ENCODE data around the gene PHTF2.

Gene PHTF2

DNA sequence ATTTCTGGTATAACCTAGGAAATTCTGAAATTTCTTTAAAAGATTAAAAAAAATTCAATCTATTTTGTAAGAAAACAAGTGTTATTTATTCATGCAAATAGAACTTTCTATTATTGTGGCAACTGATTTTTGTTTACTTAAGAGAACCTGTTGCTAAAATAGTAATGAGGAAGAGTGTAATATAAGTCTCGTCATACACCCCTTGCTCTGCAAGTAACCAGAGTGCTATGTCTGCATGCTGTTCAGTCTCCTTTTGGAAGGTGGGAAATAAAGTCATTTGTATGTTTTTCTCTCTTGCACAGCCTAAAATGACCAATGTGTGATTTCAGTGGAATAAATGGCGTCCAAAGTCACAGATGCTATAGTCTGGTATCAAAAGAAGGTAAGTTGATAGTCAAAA lies 41.3 kb downstream of the PHTF2 start:
- Histone ChIP-seq H3K27me3 (ENCODE audit: insufficient read depth, low read length, poor library complexity) (no peaks in the 10 kb centered on the region), H2AFZ (ENCODE audit: low read depth, low read length) (no peak overlapping the region), H3K9ac (ENCODE audit: low read depth, low read length) (no peak overlapping the region), H3K36me3 (ENCODE audit: insufficient read depth, low read length) (peaks cover 3% of the 10 kb centered on the region; the same call in 1 of the 2 replicates), H4K20me1 (ENCODE audit: insufficient read depth, low read length) (peaks cover 7% of the 10 kb centered on the region), H3K27ac (ENCODE audit: low read length) (no peak overlapping the region), H3K9me3 (ENCODE audit: insufficient read depth, low read length, severe bottlenecking) (no peaks in the 10 kb centered on the region), H3K4me3 (ENCODE audit: low read depth in 1 of 2, low read length in 2 of 2) (no peak overlapping the region), H3K79me2 (ENCODE audit: insufficient read depth, low read length) (peaks cover 48% of the 10 kb centered on the region), H3K4me1 (ENCODE audit: insufficient read depth, low read length) (no peaks in the 10 kb centered on the region), H3K4me2 (ENCODE audit: insufficient read depth, low read length) (no peak overlapping the region)
- DNase-seq: no peak
- TF ChIP-seq, protein P1, sequence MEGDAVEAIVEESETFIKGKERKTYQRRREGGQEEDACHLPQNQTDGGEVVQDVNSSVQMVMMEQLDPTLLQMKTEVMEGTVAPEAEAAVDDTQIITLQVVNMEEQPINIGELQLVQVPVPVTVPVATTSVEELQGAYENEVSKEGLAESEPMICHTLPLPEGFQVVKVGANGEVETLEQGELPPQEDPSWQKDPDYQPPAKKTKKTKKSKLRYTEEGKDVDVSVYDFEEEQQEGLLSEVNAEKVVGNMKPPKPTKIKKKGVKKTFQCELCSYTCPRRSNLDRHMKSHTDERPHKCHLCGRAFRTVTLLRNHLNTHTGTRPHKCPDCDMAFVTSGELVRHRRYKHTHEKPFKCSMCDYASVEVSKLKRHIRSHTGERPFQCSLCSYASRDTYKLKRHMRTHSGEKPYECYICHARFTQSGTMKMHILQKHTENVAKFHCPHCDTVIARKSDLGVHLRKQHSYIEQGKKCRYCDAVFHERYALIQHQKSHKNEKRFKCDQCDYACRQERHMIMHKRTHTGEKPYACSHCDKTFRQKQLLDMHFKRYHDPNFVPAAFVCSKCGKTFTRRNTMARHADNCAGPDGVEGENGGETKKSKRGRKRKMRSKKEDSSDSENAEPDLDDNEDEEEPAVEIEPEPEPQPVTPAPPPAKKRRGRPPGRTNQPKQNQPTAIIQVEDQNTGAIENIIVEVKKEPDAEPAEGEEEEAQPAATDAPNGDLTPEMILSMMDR (IDR thresholded peaks at IDR 0.05; ENCODE audit: borderline replicate concordance, extremely low read depth, low read length, poor library complexity, severe bottlenecking): no peak
- TF ChIP-seq EZH2 (IDR thresholded peaks at IDR 0.05; ENCODE audit: borderline replicate concordance, low read depth, low read length, severe bottlenecking): no peak
- no peak for ATAC-seq (ENCODE audit: insufficient read depth, low read depth)

DNA sequence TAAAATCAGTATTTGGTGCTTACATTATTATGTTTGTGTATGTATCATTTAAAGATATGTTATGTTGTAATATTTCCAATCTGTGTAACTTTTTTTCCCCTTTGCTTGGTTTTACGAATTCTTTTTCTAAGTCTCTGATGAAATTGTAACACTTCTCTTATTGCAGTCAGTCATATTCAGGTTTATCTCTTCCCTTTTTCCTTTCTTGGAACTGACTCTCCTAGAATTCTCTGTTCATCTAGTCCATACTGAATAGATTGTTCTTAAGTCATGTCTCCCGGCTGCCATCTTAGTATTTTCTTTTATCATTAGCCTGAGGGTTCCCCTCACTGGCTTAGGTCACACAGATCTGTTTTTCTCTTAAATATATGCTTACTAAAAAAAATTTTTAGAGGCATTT lies 44.6 kb downstream of the PHTF2 start:
- DNase-seq: no peak
- no peaks in the 10 kb centered on the region for H3K9me3 ChIP-seq (ENCODE audit: insufficient read depth, low read length, severe bottlenecking)
- no peak overlapping the region for H3K4me2 ChIP-seq (ENCODE audit: insufficient read depth, low read length)

DNA sequence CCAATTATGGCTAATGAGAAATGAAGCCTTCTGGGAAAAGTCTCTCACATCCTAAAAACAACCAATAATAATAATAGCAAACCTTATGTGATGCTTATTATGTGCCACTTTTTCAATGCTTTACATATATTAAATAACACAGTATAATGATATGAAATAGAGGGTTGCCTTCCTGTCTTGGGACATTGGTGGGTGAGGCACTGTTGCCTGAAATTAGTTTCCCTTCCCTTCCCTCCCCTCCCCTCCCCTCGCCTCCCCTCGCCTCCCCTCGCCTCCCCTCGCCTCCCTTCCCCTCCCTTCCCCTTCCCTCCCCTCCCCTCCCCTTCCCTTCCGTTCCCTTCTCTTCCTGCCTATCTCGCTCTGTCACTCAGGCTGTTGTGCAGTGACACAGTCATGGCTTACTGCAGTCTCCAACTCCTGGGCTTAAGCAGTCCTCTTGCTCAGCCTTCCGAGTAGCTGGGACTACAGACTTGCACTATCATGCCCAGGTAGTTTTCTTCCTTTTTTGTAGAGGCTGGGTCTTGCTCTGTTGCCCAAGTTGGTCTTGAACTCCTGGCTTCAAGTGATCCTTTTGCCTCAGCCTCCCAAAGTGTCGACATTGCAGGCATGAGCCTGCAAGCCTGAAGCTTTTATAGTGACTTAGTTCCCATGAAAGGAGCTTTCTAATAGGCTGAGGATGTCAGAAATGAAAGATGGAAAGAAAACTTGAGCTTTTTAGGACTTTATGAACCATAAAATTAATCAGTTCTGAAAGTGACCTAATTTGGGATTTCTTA lies 47.9 kb downstream of the PHTF2 start:
- Histone ChIP-seq H3K79me2 (ENCODE audit: insufficient read depth, low read length) (peaks cover 34% of the 10 kb centered on the region), H3K9ac (ENCODE audit: low read depth, low read length) (no peak overlapping the region), H3K27ac (ENCODE audit: low read length) (no peak overlapping the region), H3K27me3 (ENCODE audit: insufficient read depth, low read length, poor library complexity) (no peaks in the 10 kb centered on the region), H3K4me1 (ENCODE audit: insufficient read depth, low read length) (no peaks in the 10 kb centered on the region), H2AFZ (ENCODE audit: low read depth, low read length) (no peak overlapping the region), H3K4me2 (ENCODE audit: insufficient read depth, low read length) (no peak overlapping the region), H3K9me3 (ENCODE audit: insufficient read depth, low read length, severe bottlenecking) (no peaks in the 10 kb centered on the region), H3K4me3 (ENCODE audit: low read depth in 1 of 2, low read length in 2 of 2) (no peak overlapping the region), H3K36me3 (ENCODE audit: insufficient read depth, low read length) (0 out of 2 replicates have a peak, but pooled peaks cover 3% of the 10 kb centered on the region), H4K20me1 (ENCODE audit: insufficient read depth, low read length) (peaks cover 2% of the 10 kb centered on the region; the same call in 1 of the 2 replicates)
- DNase-seq (no peak), ATAC-seq (ENCODE audit: insufficient read depth, low read depth) (no peak)
- TF ChIP-seq, protein P1 (IDR thresholded peaks at IDR 0.05; ENCODE audit: borderline replicate concordance, extremely low read depth, low read length, poor library complexity, severe bottlenecking): no peak
- no peak for TF ChIP-seq EZH2 (IDR thresholded peaks at IDR 0.05; ENCODE audit: borderline replicate concordance, low read depth, low read length, severe bottlenecking)

More for the DNA sequence above, 44.6 kb downstream of the PHTF2 start:
- Histone ChIP-seq H3K27me3 (ENCODE audit: insufficient read depth, low read length, poor library complexity) (no peaks in the 10 kb centered on the region), H3K4me1 (ENCODE audit: insufficient read depth, low read length) (no peaks in the 10 kb centered on the region), H3K27ac (ENCODE audit: low read length) (no peak overlapping the region), H4K20me1 (ENCODE audit: insufficient read depth, low read length) (peaks cover 5% of the 10 kb centered on the region), H2AFZ (ENCODE audit: low read depth, low read length) (no peak overlapping the region), H3K9ac (ENCODE audit: low read depth, low read length) (no peak overlapping the region), H3K4me3 (ENCODE audit: low read depth in 1 of 2, low read length in 2 of 2) (no peak overlapping the region), H3K36me3 (ENCODE audit: insufficient read depth, low read length) (0 out of 2 replicates have a peak, but pooled peaks cover 3% of the 10 kb centered on the region), H3K79me2 (ENCODE audit: insufficient read depth, low read length) (peaks cover 33% of the 10 kb centered on the region)
- no peak for ATAC-seq (ENCODE audit: insufficient read depth, low read depth)
- no peak for TF ChIP-seq EZH2 (IDR thresholded peaks at IDR 0.05; ENCODE audit: borderline replicate concordance, low read depth, low read length, severe bottlenecking)
- TF ChIP-seq, protein P1 (IDR thresholded peaks at IDR 0.05; ENCODE audit: borderline replicate concordance, extremely low read depth, low read length, poor library complexity, severe bottlenecking): no peak

Data from DND-41 (cell line).